ENCODE data around the gene ATM.

GRCh38 chr11:108221911-108222573 is 825 bp upstream of the ATM start:
- TF ChIP-seq POLR2A (IDR thresholded peaks at IDR 0.05) (peak in 1 of 2 donors; percentile 88), CTCF (IDR thresholded peaks at IDR 0.05) (no peak)

Data from Peyer's patch (tissue), 4 donors.